Suppressor macrophage treated with lipopolysaccharide for 1 hour (primary cell): Measurements from ENCODE around the gene NOTCH4.

Experiments used
- DNase-seq, 3 donors: peaks; one replicate each; pipeline ENCODE4 v3.0.0-alpha.2; 2020 to 2022

NOTCH4 gene

DNA sequence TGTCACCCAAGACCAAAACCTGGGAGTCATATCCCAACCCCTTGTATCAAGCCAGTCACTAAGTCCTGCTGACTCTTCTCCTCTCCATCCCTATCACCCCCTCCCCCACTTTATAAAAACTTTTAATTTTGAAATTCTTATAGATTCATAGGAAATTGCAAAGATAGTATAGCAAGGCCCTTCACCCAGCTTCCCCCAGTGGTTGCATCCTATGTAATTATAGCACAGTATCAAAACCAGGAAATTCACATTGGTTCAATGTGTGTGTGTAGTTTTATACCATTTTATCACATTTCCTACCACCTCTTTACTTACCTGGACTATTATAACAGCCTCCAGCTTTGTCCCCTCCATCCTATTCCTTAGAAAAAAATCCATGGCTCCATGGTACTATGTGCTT is 65.8 kb downstream of the NOTCH4 start:
- no peak for DNase-seq

DNA sequence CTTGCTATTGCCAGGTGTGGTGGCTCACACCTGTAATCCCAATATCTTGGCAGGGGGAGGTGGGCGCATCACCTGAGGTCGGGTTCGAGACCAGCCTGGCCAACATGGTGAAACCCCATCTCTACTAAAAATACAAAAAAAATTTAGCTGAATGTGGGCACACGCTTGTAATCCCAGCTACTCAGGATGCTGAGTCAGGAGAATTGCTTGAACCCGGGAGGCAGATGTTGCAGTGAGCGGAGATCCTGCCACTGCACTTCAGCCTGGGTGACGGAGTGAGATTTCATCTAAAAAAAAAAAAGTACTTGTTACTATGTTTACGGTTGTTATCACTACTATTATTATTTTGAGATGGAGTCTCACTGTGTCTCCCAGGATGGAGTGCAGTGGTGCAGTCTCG is 67.0 kb downstream of the NOTCH4 start:
- DNase-seq = no peak

DNA sequence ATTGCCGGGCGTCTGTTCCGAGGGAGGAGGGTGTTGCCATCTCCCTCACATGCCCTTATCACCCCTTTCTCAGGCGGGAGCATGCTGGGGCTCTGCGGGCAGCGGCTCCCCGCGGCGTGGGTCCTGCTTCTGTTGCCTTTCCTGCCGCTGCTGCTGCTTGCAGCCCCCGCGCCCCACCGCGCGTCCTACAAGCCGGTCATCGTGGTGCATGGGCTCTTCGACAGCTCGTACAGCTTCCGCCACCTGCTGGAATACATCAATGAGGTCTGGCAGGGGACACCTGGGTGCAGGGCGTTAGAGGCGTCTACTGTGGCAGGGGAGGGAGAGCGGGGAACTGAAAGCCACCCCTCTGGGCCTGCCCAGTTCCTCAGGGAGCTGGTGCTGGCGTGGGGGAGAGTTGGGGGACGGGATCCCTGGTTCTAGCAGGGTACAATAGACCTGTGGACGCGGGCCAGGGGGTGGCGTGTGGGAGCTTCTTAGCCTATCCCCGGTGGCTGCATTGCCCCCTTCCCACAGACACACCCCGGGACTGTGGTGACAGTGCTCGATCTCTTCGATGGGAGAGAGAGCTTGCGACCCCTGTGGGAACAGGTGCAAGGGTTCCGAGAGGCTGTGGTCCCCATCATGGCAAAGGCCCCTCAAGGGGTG is 69.2 kb downstream of the NOTCH4 start:
- peak; percentile 35 to 52 (median 51) for DNase-seq

DNA sequence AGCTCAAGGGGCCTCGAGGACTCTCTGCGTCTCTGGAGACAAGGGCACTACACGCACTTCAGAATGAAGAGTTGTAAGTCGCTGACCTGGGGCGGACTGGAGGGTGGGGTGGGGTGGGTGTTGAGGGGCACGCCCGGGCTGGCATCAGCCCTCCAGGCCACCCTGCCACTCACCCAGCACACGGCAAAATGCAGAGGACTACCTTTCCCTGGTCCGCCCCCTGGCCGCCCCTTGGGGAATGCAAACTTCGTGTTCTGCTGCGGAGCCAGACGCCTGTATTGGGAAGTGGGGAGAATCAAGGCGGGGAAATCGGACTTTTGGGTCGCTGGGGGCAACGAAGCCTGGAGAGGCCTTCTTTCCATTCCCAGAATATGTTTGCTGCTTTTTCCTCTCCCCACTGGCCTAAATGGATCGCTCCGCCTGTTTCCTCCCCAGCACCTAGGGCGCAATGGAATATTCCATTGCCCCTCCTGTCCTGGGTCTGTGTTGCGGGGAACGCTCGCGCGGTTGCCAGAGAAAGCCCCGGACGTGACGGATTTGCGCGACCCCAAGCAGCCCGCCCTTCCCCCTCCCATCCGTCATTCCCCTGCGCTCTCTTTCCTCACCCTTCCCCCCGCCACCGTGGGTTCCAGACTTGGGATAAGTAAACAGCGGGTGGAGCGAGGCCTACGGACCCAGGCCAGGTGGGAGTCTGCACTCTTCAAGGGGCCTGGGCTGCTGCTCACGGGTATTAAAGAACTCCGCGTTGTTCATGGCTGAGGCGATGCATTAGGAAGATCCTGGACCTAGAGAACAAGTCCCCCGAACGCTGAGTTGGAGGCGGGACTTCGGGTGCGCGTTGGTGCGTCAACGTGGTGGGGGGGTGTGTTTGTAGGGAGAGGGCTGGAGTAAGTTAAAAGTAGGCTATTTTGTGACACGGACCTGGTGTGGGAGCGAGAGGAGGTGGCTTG is 70.0 kb downstream of the NOTCH4 start, which contains the start of gene PPT2:
Gene PPT2 (plus strand): TSS at position 578 of the 950 bp plus-strand sequence. CDS start 454 bp downstream, outside the sequence.
- DNase-seq = peak; percentile 37 to 58 (median 38)

DNA sequence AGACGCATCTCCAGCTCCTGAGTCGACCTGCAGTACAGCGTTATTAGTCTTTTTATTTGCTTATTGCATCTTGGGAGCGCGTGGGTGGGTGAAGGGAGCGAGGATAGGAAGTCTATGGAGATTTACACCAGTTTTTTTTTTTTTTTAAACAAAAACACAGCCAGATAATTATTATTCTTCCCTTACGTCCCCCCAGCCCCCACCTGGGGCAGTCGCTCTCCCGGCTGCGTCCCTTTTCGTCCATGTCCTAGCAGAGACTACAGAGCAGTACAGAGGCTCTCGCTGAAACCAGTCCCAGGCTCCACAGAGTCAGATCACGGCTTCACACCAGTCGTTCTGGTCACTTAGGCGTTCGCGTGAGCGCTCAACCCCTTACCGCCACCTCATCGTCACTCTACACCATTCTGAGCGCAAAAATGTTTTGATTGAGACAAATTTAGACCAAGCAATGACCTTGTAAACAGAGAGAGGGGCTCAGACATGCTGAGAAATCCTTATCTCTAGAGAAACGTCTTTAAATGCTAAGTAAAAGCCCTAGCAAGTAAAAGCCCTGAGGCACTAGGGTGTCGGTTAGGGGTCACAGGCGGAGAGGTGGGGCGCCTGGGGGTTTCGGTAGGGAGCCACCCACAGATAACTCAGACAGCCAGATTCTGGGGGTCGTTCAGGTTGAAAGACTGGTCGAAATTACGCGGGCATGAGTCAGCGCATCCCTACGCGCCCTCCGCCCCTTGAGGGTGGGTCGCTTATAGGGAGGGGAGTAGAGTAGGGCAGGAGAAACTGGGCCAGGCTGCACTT is 70.9 kb downstream of the NOTCH4 start:
- no peak for DNase-seq

DNA sequence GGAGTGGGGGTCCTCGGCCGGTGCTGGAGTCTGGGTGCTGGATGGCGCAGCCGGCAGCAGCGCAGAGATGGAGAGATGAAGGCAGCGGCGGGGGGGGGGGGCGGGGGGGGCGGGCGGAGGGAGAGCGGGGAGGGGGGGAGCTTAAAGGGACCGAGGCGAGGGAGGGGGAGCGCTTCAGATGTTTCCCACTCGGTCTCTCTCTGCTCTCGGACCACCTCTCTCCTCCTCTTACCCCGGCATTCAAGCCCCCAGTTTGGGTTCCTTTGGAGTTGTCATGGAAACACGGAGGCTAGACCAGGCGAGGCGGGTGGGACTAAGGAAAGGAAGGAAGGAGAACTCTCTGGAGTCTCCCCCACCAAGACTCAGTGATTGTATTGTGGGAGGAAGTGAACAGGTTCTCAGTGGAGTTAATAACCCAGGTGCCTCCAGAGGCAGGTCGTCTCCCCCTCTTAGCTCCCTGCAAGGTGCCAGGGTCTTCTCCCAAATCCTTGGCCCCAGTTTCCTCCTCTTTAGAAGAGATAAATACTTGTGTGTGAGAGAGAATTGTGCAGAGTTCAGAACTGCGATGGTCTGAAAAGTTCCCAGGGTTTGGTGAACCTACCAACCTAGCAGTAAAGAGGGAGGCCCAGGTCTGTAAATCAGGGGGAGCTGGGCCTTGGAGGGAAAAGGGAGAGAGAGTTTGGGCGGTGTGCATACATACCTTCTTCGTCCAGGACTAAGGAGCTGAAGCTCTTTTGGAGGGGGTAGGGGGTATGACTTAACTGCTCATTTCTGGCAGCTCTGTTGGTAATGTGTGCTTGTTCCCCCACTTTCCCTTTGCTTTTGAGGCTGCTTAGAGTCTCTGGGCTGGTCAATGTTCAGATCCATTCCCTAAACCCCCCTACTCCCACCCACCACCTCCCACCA is 71.8 kb downstream of the NOTCH4 start, which contains the start of gene PRRT1:
Gene PRRT1 (minus strand): TSS at position 77 of the 906 bp plus-strand sequence. CDS start 112 bp downstream, outside the sequence.
- no peak for DNase-seq

DNA sequence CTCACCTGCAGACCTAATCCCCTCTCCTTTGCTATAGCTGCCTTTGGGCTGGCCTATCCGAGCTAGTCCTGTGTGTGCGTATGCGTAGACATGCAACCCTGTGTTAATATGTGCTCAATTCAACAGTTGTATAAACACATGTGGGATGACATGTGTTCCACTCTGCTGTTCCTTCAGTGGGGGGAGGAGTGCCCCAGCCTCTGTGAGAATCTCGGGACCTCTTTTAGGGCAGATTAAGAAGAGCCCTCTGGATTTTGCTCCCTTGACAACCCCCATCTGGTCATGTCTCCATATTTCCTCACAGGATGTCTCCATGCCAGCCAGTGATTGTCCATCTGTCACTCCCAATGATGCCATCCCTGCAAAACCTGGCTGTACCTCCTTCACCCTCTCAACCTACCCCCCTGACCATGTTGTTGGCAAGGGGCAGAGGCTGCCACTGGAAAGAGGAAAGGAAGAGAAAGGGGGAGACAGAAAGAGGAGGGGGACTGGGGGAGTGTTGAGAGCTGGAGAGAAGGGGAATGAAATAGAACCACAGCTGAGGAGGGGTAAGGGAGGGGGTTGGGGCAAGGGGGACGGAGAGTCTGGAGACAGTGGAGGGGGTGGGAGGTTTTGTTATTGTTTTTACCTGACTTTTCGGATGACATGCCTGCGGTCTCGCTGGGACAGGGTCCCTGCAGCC is 72.5 kb downstream of the NOTCH4 start:
- no peak for DNase-seq

DNA sequence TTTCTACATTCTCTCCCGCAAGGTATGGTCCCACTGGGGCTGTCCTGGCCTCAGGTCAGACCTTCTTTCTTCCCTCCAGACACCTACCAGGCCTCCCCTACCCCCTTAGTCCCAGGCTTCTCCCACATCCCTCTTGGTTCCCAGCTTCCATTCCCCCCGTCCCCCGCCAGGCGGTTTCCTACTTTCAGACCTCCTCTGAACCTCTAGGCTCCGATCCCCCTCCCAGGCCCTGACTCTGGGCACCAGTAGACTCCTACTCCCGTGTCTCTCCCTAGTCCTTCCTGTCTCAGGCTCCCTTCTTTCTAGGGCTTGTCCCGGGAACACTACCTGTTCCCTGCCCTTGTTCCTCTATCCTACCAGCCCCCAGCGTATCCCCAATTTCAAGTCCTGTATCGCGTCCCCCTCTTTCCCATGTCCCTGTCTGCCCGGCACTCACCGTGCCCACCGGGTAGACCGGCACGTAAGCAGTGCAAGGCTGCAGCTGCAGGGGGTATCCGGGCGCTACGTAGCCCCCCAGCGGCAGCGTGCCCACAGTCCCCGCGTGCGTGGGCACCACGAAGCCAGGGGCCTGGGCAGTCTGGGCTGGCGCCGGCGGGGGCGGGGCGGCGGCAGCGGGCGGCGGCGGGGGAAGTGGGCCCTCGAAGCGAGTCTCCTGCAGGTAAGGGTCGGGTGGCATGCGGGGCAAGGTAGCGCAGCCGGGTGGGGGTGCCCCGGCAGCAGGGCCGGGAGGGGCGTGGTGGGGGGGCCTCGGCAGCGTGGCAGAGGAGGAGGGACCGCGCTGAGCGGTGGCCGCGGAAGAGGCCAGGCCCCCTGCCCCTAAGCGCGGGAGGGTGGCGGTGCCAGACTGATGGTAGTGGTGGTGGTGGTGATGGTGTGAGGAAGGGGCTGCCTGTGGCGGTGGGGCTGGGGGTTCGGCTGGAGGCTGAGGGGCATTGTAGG is 73.7 kb downstream of the NOTCH4 start:
- no peak for DNase-seq

DNA sequence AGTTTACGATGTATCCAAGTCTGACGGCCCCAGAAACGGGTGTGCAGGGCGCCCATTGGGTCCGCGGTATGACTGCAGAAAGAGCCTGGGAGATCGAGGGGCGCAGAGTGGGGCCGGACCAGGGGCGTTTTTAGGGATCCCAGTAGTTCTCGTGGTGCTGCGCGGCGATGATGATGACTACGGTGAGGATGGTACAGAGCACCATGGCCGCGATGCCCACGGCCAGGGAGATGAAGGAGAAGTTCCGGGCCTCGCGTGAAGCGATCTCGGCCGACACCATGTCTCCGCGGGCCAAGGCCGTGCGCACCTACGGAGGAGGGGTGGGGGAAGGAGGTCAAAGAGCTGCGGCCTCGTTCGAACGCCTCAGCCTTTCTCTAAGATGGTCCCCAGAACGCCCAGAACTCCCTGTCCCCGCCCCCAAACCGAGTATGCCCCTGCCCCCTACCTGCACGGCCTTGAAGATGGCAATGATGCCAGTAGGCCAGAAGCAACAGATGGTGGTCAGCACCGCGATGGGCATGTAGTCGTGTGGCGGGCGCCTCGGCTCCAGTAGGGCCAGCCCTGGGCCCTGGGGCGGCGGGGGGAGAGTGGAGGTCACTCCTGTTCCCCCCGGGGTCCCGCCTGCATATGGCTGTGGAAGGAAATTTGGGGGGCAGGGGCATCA is 74.6 kb downstream of the NOTCH4 start:
- no peak for DNase-seq

DNA sequence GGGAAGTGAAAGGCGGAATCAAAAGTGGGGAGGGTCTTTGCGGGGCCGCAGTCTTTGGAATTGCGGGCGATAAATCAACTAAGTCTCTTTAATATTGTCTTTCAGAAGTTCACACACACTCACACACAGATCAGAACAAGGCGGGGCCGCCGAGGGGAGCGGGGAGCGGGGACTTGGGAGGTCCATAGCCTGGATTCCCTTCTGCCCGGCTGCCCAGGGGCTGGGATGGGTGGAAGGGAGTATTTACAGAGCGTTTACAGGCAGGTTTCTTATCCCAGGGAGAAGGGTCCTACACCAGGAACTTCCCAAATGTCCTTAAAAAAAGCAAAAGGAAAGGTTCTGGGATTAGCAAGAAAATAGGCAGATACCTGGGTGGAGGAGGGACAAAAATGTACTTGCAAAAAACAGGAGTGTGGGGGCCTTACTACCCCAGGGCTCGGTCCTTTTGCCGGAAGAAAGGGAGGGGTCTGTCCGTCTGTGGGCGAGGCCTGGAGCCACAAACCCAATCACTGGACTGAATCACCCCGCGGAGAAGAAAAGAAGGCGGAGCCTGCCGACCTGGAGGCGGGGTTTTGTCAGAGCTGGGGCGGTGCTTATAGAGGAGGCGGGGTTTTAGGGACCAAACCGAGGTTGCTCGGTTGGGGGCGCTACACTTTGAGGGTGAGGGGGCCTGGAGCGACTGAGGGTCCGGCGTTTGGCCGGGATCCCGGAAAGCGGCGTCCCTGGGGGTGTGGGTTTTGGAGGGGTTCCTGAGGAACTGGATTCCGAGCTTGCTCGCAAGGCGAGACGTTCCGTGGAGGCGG is 75.4 kb downstream of the NOTCH4 start:
- DNase-seq = peak; percentile 85 to 89 (median 87)

DNA sequence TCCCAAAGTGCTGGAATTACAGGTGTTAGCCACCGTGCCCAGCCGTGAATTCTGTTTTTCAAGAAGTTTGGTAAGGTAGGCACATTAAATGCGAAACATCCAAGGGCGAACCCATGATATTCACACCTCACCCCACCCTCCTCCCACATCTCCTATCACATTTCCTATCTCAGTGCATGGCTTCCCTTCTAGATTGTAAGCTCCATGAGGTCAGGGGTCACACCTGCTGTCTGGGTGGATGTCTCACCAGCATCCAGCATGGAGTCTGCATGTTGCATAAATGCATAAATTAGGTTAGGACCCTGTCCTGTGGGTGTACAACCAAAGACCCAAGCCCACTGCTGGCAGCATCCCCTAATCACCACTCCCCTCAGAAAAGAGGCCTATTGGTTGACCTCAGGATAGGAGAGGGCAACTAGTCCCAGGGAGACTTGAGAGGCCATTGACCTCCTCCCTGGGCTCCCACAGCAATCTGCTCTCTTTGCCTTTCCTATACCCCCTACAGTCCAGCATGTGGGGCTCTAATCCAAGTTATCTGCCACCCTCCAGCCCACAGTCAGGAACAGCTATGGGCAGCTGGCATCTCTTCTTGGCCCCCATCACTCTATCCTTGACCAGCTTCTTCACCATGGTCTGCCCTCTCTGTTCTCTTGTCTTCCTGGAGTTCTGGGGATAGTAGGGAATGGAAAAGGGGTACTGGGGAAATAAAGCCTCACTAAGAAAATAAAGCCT is 76.3 kb downstream of the NOTCH4 start:
- peak in 1 of 3 donors; percentile 19 for DNase-seq

DNA sequence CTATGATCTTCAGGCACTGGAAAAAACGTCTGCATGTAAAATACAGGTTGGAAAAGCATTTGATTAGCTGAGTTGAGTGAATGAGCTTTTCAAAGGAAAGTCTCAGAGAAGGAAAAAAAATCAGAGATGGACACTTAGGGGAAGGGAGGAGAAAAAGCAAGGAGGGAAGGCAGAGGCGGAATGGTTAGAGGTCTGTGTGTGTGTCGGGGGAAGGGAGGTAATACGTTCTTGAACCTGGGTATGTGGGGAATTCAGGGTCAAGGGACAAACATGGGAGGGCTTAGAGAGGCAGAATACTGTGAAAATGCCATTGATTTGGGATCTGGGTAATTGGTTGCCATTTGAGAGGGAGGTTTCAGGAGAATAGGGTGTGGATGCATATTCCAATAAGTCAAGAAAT is 77.2 kb downstream of the NOTCH4 start:
- DNase-seq = no peak

DNA sequence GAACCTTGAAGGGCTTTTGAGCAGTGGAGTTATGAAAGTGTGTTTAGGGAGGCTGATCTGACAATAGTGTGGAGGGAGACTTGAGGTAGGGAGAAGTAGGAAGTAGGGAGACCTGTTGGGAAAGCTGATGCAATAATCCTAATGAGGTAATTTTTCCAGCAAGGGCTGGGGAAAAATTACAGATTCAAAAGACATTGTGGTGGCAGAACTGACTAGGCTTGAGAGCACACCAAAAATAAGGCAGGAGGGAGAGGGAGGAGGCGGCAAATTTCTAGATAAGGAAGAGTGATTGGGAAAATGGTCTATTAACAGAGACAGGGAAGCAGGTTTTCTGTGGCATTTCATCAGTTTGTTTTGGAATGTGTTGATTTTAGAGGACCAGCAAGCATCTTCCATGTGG is 77.6 kb downstream of the NOTCH4 start:
- DNase-seq = no peak
